Smooth muscle cell (in vitro differentiated cells): ENCODE data around the gene BAG5. TPM values are rescaled to one million over a fixed set of nuclear protein-coding genes. Genes with fewer than 3 reads are reported as not detected.

Source experiments
- DNase-seq: peaks from one replicate; lab custom pipeline; 2025; ENCODE audit not compliant: unreplicated experiment; lab: John Stamatoyannopoulos, UW
- H2AFZ ChIP-seq: fragments of 200-600 bp; sonication (generic); 2 replicates; pipeline ENCODE4 v1.6.0; 2016; ENCODE audit warnings: antibody characterized with exemption, low read depth, mild to moderate bottlenecking
- H3F3A ChIP-seq: fragments of 200-600 bp; sonication (generic); 2 replicates; pipeline ENCODE4 v1.6.0; 2017; ENCODE audit warnings: antibody characterized with exemption, low read depth
- H3K27ac ChIP-seq: fragments of 200-600 bp; sonication (generic); 2 replicates; pipeline ENCODE4 v1.5.1; 2016; ENCODE audit warnings: low read depth, mild to moderate bottlenecking
- H3K27me3 ChIP-seq: fragments of 200-600 bp; sonication (generic); 2 replicates; pipeline ENCODE4 v1.6.1; 2016; ENCODE audit warnings: low read depth, mild to moderate bottlenecking
- H3K36me3 ChIP-seq: fragments of 200-600 bp; sonication (generic); 2 replicates; pipeline ENCODE4 v1.5.1; 2016; ENCODE audit warnings: low read depth
- H3K4me1 ChIP-seq: fragments of 200-600 bp; sonication (generic); 2 replicates; pipeline ENCODE4 v1.5.1; 2016; ENCODE audit warnings: low read depth
- H3K4me2 ChIP-seq: fragments of 200-600 bp; sonication (generic); 2 replicates; pipeline ENCODE4 v1.6.0; 2016; ENCODE audit warnings: mild to moderate bottlenecking
- H3K4me3 ChIP-seq: fragments of 200-600 bp; sonication (generic); 2 replicates; pipeline ENCODE4 v1.5.1; 2016; ENCODE audit warnings: mild to moderate bottlenecking
- H3K79me2 ChIP-seq: fragments of 200-600 bp; sonication (generic); 2 replicates; pipeline ENCODE4 v1.6.0; 2016; ENCODE audit warnings: low read depth, mild to moderate bottlenecking
- H3K9ac ChIP-seq: fragments of 200-600 bp; sonication (generic); 2 replicates; pipeline ENCODE4 v1.6.0; 2016; ENCODE audit warnings: low read depth
- H3K9me3 ChIP-seq: fragments of 200-600 bp; sonication (generic); replicated peaks from 2 replicates; pipeline ENCODE4 v1.5.1; 2016; ENCODE audit warnings: low read depth
- H4K20me1 ChIP-seq: fragments of 200-600 bp; sonication (generic); 2 replicates; pipeline ENCODE4 v1.6.0; 2016; ENCODE audit warnings: low read depth
- WGBS: methylation state at CpG from one replicate; pipeline ENCODE4 v1.1.7; 2016; ENCODE audit warnings: low lambda C conversion rate; 5-methylcytosine and 5-hydroxymethylcytosine counted together
- polyA plus RNA-seq: library from polyadenylated mRNA; unstranded; fragments of >200 nt; fragmentation: Nextera tagmentation; extraction: Ambion mirVana; gene quantifications from 2 replicates; pipeline ENCODE4 v1.2.1, GENCODE V29; 2016
- total RNA-seq: library from RNA; depleted of rRNA; stranded (reverse); fragments of >200 nt; gene quantifications from 2 replicates; pipeline ENCODE4 v1.2.3, GENCODE V29; 2014
- TF ChIP-seq, protein P1 (sequence below): fragments of 200-600 bp; sonication (generic); IDR thresholded peaks from 2 replicates; pipeline ENCODE4 v1.5.1; 2017; ENCODE audit warnings: borderline replicate concordance, mild to moderate bottlenecking, antibody characterized with exemption; ENCODE audit not compliant: insufficient read depth, poor library complexity, severe bottlenecking

BAG5 gene
- total and polyA plus RNA-seq, 2 experiments from 2014 or later = 13.4 to 31.1 TPM

DNA sequence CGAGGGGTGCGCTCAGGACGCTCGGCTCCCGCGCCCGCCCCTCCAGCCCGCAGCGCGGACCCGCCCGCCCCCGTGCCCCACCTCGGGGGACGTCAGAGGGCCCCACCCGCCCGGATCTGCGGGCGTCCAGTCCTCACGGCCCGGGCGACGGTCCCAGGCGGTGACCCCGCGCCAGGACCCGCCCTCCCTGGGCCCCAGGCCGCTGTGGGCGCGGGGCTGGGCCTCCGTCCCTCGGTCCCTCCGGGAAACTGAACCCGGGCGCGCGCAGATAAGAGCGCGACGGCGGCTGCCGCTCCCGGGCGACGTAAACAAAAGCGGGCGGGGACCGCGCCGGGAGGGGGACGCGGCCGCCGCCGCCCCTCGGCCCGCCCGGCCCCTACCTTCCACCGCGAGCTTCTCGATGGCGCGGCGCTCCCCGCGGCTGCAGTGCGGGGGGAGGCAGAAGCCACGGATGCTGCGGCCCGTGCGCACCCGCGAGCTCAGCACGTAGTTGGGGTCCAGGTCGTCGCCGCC, 41.0 kb downstream of the BAG5 start:
- Histone ChIP-seq H3K27ac (no peak overlapping the region), H3K79me2 (no peaks in the 10 kb centered on the region), H3K9ac (peak overlapping the region; percentile 22), H4K20me1 (peaks cover 6% of the 10 kb centered on the region), H3K36me3 (no peaks in the 10 kb centered on the region), H3K27me3 (peaks cover 19% of the 10 kb centered on the region), H3K4me3 (peak overlapping the region; percentile 56), H3F3A (no peaks in the 10 kb centered on the region), H2AFZ (no peak overlapping the region), H3K9me3 (no peaks in the 10 kb centered on the region), H3K4me1 (peaks cover 17% of the 10 kb centered on the region), H3K4me2 (peak overlapping the region; percentile 93)
- WGBS = under 1% methylated on average over 45 of the region's 77 CpGs
- TF ChIP-seq, protein P1, sequence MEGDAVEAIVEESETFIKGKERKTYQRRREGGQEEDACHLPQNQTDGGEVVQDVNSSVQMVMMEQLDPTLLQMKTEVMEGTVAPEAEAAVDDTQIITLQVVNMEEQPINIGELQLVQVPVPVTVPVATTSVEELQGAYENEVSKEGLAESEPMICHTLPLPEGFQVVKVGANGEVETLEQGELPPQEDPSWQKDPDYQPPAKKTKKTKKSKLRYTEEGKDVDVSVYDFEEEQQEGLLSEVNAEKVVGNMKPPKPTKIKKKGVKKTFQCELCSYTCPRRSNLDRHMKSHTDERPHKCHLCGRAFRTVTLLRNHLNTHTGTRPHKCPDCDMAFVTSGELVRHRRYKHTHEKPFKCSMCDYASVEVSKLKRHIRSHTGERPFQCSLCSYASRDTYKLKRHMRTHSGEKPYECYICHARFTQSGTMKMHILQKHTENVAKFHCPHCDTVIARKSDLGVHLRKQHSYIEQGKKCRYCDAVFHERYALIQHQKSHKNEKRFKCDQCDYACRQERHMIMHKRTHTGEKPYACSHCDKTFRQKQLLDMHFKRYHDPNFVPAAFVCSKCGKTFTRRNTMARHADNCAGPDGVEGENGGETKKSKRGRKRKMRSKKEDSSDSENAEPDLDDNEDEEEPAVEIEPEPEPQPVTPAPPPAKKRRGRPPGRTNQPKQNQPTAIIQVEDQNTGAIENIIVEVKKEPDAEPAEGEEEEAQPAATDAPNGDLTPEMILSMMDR = no peak
- no peak for DNase-seq

DNA sequence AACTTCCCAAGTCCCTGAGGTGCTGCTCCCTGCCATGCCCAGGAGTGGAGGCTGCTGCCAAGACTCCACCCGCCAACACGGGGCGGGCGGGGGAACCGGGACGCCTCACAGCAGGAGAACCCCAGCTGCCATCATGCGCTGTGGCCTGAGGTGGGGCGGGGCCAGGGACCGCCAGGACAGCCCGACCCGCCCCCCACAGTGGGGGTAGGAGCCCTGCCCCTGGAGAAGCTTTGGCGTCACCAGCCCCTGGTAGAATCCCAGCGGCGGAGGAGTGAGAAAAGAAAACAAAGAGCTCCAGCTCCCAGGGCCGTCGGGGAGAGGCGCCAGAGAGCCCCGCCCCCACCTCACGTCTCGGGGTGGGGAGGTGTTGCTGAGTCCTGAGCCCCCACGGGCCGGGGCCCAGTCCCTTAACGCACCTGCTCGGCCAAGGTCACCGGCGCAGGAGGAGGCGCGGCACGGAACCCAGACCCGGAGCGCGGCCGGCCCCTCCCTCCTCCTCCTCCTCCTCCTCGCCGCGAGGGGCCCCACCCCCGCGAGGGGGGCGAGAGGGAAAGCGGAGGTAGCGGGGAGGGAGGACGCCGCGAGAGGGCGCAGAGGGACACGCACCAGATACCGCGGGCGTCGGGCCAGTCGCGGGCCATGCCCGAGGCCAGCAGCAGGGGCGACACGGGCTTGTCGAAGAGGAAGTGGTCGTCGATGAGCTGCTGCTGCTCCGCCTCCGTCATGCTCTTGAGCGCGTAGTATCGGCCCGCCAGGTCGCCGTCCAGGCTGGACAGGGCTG, 41.6 kb downstream of the BAG5 start:
- H3K27ac ChIP-seq = no peak overlapping the region
- H3K79me2 ChIP-seq = no peaks in the 10 kb centered on the region
- DNase-seq = peak; percentile 61
- TF ChIP-seq, protein P1 = peak; percentile 43
- H3K4me3 ChIP-seq = peak overlapping the region; percentile 56
- no peak overlapping the region for H2AFZ ChIP-seq
- H3K27me3 ChIP-seq = peaks cover 19% of the 10 kb centered on the region
- WGBS = 8% methylated on average over 41 of the region's 66 CpGs
- H3K36me3 ChIP-seq = no peaks in the 10 kb centered on the region
- H3K4me2 ChIP-seq = peak overlapping the region; percentile 93
- no peaks in the 10 kb centered on the region for H3K9me3 ChIP-seq
- peak overlapping the region; percentile 22 for H3K9ac ChIP-seq
- H4K20me1 ChIP-seq = peaks cover 6% of the 10 kb centered on the region
- H3F3A ChIP-seq = no peaks in the 10 kb centered on the region
- peaks cover 17% of the 10 kb centered on the region for H3K4me1 ChIP-seq

DNA sequence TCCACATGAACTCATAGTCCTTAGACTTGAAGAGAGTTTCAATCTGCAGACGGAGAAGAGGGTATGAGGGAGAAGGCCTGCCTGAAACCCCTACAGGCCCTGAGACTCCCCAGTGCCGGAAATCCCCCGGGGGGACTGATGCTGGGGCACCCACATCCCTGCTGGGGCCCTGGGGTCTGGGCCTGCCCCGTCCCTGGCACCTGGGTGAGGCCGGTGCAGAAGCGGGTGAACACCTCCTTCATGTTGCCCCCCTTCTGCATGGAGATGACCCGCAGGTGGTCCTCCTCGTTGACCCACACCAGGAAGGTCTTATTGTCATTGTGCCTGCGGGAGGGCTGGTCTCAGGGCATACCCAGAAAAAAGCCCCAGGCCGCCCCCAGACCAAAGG, 42.2 kb downstream of the BAG5 start:
- H3F3A ChIP-seq = no peaks in the 10 kb centered on the region
- no peak overlapping the region for H3K27ac ChIP-seq
- H3K36me3 ChIP-seq = no peaks in the 10 kb centered on the region
- peak overlapping the region; percentile 56 for H3K4me3 ChIP-seq
- DNase-seq = no peak
- peaks cover 6% of the 10 kb centered on the region for H4K20me1 ChIP-seq
- no peak overlapping the region for H3K9ac ChIP-seq
- H3K9me3 ChIP-seq = no peaks in the 10 kb centered on the region
- TF ChIP-seq, protein P1 = no peak
- H3K4me2 ChIP-seq = no peak overlapping the region
- H2AFZ ChIP-seq = no peak overlapping the region
- peaks cover 17% of the 10 kb centered on the region for H3K4me1 ChIP-seq
- 89% methylated on average over 10 of the region's 10 CpGs for WGBS
- no peaks in the 10 kb centered on the region for H3K79me2 ChIP-seq
- peaks cover 19% of the 10 kb centered on the region for H3K27me3 ChIP-seq
